Hippocampal formation (tissue), 2 donors: ENCODE results near the gene ZNF280A.
"Not testable (repeated sequence)": the region's sequence is repeated elsewhere in the genome, so short reads cannot be mapped to it uniquely, and the experiment has no call there.

Source experiments
- DNase-seq, 2 donors: peaks; one replicate each; lab custom pipeline; 2025; lab: John Stamatoyannopoulos, UW

Gene ZNF280A

DNA sequence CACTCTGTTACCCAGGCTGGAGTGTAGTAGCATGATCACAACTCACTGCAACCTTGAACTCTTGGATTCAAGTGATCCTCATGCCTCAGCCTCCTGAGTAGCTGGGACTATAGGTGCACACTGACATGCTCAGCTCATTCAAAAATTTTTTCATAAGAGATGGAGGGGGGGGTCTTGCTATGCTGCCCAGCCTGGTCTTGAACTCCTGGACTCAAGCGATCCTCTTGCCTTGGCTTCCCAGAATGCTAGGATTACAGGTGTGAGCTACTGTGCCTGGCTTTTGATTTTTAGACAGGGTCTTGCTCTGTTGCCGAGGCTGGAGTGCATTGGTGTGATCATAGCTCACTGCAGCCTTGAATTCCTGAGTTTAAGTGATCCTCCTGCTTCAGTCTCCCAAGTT lies 25.0 kb upstream of the ZNF280A start:
- DNase-seq = no peak

DNA sequence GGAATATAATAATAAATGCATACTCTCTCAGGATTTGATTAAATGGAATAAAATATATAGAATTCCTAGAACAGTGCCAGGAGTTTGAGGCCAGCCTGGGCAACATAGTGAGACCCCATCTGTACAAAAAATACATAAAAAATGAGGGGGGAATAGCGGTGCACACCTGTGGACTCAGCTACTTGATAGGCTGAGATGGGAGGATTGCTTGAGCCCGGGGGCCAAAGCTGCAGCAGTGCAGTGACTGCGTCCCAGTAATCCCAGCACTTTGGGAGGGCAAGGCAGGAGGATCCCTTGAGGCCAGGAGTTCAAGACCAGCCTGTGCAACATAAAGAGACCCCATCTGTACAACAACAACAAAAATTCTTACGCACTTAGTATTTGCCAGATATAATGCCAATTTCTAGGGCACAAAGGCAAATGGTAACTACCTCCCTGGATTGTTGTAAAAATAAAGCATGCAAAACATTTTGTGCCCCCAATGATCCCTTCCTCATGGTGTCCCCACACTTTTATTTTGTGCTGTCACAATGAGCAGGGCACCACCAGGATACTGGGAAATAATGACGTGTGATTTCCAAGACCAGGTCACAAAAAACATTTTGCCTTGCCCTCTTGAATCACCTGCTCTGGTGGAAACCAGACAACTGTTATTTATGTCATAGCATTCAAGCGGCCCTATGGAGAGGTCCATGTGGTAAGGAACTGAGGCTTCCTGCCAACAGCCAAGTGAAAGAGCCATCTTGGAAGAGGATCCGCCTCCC lies 18.3 kb upstream of the ZNF280A start:
- no peak for DNase-seq

DNA sequence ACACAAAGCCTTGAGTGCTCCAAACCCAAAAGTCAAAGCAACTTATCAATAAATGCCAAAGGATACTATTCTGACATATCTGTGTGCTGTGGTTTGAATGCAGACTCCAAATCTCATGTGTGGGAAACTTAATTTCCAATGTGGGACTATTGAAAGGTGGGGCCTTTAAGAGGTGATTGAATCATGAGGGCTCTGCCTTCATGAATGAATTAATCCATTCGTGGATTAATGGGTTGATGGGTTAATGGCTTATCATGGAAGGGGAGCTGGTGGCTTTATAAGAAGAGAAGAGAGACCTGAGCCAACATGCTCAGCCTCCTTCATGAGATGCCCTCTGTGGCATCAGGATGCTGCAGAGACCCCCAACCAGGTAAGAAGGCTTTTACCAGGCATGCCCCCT lies 16.8 kb upstream of the ZNF280A start:
- DNase-seq = no peak

DNA sequence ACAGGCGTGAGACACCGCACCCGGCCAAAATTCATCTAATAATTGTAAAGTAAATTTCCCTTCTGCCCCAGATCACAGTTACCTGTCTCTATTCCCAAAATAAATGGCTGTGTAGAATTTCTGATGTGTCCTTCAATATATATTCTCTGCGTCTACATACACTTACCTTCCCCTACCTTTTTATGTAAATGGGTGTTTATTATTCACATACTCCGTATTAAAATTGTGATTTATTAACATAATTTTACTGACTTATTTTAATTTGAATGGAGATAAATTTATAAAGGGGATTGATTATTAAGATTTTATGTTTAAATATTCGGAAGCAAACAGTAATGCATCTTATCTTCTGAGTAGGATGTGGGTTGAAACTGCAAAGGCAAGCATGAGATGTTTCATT lies 16.4 kb upstream of the ZNF280A start:
- no peak for DNase-seq

DNA sequence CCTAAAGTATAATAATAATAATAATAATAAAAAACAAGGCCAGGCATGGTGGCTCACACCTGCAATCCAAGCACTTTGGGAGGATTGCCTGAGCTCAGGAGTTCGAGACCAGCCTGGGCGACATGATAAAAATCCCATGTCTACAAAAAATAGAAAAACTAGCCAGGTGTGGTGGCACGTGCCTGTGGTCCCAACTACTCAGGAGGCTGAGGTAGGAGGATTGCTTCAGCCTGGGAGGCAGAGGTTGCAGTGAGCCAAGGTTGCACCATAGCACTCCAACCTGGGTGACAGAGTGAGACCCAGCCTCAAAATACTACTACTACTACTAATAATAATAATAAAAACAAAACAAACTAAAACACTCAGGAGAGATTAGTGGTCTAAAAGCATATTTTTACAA lies 15.6 kb upstream of the ZNF280A start:
- no peak for DNase-seq

DNA sequence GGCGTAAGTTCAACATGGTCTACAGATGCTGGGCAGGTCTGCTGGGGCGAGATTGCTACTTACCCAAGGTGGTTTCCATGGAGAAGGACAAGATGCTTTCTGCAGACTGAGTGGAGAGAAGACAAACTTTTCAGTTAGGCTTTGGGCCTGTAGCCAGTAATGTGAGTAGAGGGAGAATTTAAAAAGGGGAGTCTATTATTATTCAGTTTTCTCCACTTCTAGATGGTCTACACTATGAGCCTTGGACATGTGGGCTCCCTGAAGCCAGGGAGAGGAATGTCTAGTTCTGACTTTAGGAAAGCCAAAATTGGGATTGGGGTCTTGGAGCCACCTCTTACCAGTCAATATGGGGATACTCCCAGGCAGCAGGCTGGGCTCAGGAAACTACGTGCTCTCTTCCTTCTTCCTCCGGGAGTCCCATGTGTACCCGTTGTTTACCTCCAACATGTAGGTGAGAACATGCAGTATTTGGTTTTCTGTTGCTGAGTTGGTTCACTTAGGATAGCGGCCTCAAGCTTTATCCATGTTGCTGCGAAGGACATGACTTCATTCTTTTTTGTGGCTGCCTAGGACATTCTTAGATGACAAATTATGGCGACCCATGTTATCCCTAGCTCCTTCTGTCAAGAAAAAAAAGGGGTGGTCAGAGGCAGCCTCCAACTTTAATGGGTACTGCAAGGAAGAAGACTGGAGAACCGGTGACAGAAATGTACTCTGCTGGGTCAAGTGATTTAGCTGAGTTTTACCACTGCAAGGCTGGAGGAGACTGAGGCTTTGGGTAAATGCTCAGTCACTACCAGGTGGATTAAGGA lies 14.7 kb upstream of the ZNF280A start:
- DNase-seq = no peak

DNA sequence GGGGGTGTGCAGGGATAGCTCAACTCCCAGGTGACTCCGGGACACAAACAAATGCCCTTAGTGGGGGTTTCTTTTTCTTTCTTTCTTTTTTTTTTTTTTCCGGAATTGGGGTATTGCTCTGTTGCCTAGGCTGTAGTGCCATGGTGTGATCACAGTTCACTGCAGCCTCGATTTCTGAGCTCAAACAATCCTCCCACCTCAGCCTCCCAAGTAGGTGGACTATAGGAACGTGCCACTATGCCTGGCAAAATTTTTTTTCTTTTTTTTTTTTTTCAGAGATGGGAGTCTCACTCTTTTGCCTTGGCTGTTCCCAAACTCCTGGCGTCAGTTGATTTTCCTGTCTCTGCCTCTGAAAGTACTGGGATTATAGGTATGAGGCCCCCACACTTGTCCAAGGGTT lies 13.8 kb upstream of the ZNF280A start:
- DNase-seq = no peak

DNA sequence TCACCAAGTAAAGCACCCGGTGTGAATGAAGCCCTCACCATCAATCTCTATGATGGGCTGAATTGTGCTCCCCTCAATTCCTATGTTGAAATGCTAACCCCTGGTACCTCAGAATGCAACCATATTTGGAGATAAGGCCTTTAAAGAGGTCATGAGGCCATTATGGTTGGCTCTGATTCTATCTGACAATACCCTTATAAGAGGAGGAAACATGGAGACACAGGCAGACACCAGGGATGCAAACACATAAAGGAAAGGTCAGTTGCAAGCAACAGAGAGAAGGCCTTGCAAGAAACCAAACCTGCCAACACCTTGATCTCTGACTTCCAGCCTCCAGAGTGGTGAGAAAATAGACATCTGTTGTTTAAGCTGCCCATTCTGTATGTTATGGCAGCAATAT lies 13.3 kb upstream of the ZNF280A start:
- no peak for DNase-seq

DNA sequence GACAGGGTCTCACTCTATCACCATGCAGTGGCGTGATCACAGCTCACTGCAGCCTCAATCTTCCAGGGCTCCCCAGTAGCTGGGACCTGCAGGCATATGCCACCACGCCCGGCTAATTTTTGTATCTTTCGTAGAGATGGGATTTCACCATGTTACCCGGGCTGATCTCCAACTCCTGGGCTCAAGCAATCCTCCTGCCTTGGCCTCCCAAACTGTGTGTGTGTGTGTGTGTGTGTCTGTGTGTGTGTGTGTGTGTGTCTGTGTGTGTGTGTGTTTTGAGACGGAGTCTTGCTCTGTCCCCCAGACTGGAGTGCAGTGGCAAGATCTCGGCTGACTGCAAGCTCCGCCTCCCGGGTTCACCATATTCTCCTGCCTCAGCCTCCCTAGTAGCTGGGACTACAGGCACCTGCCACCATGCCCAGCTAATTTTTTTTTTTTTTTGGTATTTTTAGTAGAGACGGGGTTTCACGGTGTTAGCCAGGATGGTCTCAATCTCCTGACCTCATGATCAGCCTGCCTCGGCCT lies 12.5 kb upstream of the ZNF280A start:
- not testable (repeated sequence) for DNase-seq

DNA sequence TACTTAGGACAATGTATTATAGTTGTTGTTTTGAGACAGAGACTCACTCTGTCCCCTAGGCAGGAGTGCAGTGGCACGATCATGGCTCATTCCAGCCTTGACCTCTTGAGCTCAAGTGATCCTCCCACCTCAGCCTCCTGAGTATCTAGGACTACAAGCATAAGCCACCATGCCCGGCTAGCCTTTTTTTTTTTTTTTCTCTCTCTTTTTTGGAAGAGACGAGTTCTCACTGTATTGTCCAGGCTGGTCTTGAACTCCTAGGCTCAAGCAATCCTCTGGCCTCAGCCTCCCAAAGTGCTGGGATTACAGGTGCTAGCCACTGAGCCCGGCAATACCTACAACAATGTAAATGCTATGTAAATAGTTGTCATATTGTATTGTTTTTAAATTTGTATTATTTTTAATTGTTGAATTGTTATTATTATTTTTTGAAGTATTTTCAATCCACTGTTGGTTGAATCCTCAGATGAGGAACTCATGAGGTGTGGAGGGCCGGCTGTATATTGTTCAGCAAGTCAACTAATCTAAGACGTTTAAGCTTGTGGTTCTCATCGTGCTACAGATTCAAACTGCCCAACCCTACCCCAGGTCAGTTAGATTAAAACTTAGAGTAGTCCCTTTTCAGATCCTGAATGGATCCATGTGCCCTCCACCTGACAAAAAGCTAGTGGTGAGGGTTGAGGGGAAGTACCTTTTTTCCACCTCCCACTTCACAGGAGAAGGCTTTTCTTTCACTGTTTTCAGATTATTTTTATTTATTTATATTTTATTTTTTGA lies 11.9 kb upstream of the ZNF280A start:
- no peak for DNase-seq

DNA sequence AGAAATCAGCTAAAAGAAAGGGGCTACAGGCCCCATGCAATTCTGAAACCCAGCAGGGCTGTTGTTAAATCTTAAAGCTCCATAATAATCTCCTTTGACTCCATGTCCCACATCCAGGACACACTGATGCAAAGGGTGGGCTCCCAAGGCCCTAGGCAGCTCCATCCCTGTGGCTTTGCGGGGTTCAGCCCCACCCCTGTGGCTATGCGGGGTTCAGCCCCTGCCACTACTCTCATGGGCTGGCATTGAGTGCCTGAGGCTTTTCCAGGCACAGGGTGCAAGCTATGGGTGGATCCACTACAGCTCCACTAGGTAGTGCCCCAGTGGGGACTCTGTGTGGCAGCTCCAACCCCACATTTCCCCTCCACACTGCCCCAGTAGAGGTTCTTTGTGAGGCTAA lies 8.7 kb upstream of the ZNF280A start:
- DNase-seq = no peak

DNA sequence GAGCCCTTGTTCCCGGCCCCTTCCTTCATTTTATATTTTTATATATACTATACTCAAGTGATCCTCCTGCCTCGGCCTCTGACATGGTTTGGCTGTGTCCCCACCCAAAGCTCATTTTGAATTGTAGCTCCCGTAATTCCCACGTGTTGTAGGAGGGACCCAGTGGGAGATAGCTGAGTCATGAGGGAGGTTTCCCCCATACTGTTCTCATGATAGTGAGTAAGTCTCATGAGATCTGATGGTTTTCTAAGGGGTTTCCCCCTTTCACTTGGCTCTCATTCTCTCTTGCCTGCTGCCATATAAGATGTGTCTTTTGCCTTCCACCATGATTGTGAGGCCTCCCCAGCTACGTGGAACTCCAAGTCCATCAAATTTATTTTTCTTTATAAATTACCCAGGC lies 7.2 kb upstream of the ZNF280A start:
- no peak for DNase-seq

DNA sequence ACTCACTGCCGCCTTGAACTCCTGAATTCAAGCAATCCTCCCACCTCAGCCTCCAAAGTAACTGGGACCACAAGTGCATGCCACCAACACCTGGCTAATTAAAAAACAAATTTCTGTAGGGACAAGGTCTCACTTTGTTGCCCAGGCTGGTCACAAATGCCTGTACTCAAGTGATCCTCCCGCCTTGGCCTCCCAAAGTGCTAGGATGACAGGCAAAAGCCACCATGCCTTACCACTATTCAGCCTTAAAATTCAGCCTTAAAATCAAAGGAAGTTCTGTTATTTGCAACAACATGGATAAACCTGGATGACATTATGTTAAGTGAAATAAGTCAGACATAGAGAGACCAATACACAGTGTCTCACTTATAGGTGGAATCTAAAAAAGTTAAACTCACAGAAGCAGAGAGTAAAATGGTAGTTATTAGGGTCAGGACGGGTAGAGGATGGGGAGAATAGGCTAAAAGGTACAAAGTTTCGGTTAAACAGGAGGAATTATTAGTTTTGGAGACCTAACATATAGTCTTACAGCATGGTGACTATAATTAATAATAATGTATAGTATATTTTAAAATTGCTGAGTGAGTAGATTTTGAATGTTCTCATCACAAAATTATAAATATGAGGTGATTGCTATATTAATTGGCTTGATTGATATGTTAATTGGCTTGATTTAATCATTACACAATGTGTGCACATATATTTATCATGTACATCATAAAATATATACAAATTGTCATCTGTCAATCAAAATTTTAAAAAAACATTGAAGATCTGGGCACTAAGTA lies 6.2 kb upstream of the ZNF280A start:
- DNase-seq = no peak

DNA sequence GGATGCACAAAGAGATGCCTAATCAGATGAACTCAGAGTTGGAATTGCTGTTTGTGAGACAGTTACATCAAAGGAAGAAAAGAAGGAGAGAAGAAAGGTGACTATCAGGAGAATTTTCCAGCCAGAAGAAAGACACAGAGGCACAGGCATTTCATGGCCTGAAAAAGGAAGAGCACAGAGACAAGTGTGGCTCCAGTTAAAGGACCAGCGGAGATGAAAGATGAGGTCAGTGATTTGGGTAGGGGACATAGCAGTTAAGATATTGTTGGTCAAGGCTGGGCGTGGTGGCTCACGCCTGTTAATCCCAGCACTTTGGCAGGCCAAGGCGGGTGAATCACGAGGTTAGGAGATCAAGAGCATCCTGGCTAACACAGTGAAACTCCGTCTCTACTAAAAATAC lies 3.4 kb upstream of the ZNF280A start:
- DNase-seq = no peak

DNA sequence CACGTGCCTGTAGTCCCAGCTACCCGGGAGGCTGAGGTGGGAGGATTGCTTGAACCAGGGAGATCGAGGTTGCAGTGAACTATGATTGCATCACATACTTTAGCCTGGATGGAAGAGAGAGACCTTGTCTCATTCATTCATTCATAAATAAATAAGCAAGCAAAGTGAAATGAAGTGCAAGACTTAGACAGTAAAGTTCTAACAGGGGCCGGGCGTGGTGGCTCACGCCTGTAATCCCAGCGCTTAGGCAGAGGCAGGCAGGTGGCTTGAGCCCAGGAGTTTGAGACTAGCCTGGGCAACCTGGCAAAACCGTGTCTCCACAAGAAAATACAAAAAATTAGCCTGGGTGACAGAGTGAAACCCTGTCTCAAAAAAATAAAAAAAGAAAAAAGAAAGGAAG lies 1.6 kb upstream of the ZNF280A start:
- DNase-seq = no peak

DNA sequence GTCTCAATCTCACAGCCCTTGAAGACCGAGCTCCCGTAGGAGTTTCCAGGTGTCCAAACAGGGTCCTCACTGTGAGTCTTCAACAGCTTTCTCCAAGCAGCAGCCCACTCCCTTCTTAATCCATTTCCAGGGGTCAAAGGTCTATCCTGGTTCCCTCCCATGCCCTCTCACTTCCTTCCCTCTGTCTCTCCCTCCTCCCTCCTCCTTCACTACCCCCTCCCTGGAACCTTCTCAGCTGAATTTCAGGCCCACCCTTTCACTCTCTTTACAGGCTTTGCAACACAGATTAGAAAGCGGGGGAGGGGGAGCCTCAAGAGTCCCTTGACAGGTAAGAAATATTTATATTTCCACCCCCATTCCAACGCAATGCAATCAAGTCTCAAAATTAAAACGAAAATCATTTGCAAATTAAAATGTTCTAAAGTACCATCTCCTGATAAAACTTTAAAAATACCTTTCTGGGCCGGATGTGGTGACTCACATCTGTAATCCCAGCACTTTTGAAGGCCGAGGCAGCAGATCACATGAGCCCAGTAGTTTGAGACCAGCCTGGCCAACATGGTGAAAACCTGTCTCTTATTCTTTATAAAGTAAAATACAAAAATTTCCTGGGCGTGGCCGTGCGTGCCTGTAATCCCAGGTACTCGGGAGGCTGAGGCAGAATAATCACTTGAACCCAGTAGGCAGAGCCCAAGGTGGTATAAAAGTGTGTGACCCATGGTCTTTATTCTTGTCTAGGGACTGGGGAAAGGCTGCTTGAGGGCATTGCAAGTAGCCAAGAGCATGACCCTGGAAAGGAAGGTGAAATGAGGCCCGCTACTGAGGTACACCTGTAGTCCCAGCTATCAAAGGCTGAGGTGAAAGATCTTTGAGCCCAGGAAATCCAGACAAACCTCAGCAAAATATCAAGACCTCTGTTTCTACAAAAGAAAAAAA lies 865 bp upstream of the ZNF280A start:
- no peak for DNase-seq

DNA sequence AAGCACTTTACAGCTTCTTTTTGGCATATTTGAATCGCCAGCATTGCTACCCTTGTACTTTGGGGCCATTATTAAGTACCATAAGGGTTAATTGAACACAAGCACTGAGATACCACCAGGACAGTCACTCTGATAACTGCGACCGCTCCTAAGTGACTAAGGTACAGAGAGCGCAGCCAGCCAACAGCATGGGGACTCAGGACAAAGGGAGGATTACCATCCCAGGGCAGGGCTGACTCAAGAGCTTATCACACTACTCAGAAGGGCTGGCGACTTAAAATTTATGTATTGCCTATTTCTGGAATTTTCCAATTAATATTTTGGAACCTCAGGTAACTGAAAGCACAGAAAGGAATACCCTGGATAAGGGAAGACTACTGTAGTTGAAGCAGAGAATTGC lies 479 bp downstream of the ZNF280A start:
- DNase-seq = no peak

DNA sequence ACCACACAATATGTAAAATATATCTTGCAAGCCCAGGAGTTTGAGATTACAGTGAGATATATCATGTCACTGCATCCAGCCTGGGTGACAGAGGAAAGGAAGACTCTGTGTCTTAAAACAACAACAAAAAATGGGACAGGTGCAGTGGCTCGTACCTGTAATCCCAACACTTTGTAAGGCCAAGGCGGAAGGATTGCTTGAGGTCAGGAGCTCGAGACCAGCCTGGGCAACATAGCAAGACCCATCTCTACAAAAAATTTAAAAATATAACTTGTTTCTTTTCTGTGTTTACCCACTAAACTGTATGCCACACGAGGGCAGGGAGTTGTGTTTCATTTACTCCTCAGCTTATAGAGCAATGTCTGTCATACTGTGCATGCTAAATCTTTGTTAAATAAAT lies 3.1 kb downstream of the ZNF280A start:
- DNase-seq = no peak

DNA sequence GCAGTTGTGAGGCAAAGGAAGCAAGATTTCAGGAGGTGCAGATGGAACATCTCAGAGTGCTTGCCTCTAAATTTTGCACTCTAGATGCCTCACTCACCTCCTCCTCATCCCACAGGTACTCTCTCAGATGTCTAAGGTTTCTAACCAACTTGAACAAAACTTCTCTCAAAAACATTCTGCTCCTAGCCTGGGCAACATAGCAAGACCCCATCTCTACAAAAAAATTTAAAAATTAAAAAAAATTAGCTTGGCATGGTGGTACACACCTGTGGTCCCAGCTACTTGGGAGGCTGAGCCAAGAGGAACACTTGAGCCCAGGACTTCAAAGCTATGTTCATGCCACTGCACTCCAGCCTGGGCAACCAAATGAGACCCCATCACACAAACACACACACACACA lies 4.2 kb downstream of the ZNF280A start:
- no peak for DNase-seq

DNA sequence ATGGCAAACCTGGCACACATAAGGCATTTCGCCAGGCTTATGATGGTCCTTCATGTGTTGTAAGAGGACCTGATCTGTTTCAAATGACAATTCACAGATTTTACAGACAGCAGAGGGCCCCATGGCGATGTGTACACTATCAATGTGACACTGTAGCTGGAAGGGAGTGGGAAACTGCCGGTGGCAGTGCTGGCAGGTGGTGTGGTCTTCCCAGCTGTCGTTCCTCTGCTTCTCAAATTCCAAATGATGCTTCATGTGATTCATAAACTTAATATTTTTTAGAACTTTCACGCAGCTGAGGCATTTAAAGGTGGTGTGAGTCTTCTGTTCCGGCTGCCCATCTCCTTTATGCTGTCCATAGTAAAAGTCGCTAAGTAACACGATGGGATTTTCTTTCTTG lies 5.6 kb downstream of the ZNF280A start:
- not testable (repeated sequence) for DNase-seq

DNA sequence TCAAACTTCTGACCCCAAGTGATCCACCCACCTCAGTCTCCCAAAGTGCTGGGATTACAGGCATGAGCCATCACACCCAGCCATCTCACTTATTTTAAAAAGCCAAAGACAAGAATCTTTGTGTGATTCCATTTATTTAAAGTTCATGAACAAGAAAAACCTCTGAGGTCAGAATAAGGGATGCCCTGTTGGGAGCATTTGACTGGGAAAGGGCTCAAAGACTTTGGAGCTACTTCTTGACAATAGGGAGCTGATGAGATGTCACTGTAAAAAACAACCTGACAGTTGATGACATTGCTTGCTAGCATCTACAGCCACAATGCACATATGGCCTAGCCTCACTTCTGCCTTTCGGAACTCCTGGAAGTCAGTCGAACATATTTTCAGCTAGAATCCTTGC lies 6.5 kb downstream of the ZNF280A start:
- DNase-seq = no peak
